ENCODE data around the gene TJP3.

DNA sequence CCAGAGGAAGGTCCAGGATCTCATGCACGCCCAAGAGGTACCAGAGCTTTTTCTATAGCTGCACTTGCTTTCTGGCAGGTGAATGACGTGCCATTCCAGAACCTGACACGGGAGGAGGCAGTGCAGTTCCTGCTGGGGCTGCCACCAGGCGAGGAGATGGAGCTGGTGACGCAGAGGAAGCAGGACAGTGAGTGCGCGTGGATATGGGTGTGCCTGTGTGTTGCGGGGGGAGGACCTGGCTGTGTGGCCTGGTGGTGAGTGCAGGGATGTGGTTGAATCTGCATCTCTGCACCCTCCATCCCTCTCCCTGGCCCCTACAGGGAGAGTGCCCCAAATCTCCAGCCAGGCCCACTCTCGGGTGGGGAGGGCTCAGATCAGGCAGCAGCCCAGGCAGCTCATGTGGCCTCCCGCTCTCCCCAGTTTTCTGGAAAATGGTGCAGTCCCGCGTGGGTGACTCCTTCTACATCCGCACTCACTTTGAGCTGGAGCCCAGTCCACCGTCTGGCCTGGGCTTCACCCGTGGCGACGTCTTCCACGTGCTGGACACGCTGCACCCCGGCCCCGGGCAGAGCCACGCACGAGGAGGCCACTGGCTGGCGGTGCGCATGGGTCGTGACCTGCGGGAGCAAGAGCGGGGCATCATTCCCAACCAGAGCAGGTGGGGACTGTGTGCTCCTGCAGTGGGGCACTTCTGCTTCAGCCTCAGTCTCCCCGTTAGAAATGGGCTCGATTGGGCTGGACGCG is 30.5 kb downstream of the TJP3 start:
- TF ChIP-seq, protein P1, sequence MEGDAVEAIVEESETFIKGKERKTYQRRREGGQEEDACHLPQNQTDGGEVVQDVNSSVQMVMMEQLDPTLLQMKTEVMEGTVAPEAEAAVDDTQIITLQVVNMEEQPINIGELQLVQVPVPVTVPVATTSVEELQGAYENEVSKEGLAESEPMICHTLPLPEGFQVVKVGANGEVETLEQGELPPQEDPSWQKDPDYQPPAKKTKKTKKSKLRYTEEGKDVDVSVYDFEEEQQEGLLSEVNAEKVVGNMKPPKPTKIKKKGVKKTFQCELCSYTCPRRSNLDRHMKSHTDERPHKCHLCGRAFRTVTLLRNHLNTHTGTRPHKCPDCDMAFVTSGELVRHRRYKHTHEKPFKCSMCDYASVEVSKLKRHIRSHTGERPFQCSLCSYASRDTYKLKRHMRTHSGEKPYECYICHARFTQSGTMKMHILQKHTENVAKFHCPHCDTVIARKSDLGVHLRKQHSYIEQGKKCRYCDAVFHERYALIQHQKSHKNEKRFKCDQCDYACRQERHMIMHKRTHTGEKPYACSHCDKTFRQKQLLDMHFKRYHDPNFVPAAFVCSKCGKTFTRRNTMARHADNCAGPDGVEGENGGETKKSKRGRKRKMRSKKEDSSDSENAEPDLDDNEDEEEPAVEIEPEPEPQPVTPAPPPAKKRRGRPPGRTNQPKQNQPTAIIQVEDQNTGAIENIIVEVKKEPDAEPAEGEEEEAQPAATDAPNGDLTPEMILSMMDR (IDR thresholded peaks at IDR 0.05) = no peak
- TF ChIP-seq POLR2A (IDR thresholded peaks at IDR 0.05) = no peak
